K562 (cell line): ENCODE measurements around the gene INPP4B. TPM values are rescaled to one million over a fixed set of nuclear protein-coding genes. Genes with fewer than 3 reads are reported as not detected.

Source experiments
- ATAC-seq: fragments of 200-7000 bp; cut with Tn5 transposase; 3 replicates; pipeline ENCODE4 v1.9.1; 2020; ENCODE audit warnings: moderate library complexity
- BruUV-seq: library from RNA; stranded (reverse); fragments of 400-500 nt; replicated peaks from 2 replicates; lab custom pipeline; 2021; lab: Mats Ljungman, UMichigan
- CTCF ChIA-PET: fragments of 300-600 bp; formaldehyde crosslinking; extraction: SDS; loops from one replicate; lab custom pipeline; 2021; ENCODE audit warnings: low intra/inter-chr PET ratio; lab: Yijun Ruan, JAX
- POLR2A ChIA-PET: fragments of 300-600, 350-650 bp; sonication (Branson Sonifier 250); formaldehyde crosslinking; extraction: SDS; loops from one replicate; lab custom pipeline; 2021; ENCODE audit warnings: antibody characterized with exemption, inconsistent platforms; lab: Yijun Ruan, JAX
- DNase-seq, 4 experiments: peaks; one replicate each; pipeline versions ENCODE4 v3.0.0 to v3.0.0-alpha.2; 2011 to 2018; ENCODE audit warnings: low spot score in 3 of 4, mixed read lengths in 3 of 4; ENCODE audit errors: extremely low read depth in 1 of 4
- FAIRE-seq: peaks from 2 replicates; lab custom pipeline; 2011; peaks lifted over from hg19 to GRCh38; lab: Jason Lieb, UNC
- H2AFZ ChIP-seq: 2 replicates; pipeline ENCODE4 v1.6.0; 2011; ENCODE audit warnings: low read depth, low read length, control low read depth, inconsistent platforms
- H3K27ac ChIP-seq: fragments of 200-600 bp; 3 replicates; pipeline ENCODE4 v1.8.0; 2011; ENCODE audit warnings: low read depth, mild to moderate bottlenecking, control low read depth, inconsistent platforms, low read length, moderate library complexity, mixed read lengths; ENCODE audit errors: extremely low read depth
- H3K27me3 ChIP-seq, 2 experiments: fragments of 300-600 bp in 1 of 2; 2 replicates in 1 of 2; 3 replicates in 1 of 2; pipeline versions ENCODE4 v1.6.0 to v1.8.0; 2011; ENCODE audit warnings: inconsistent platforms in 2 of 2, low read length in 2 of 2, mild to moderate bottlenecking in 1 of 2, mixed read lengths in 1 of 2, moderate library complexity in 1 of 2; ENCODE audit not compliant: control insufficient read depth in 2 of 2, insufficient read depth in 2 of 2
- H3K36me3 ChIP-seq: fragments of 300-600 bp; 3 replicates; pipeline ENCODE4 v1.8.0; 2011; ENCODE audit warnings: mild to moderate bottlenecking, low read length, inconsistent platforms; ENCODE audit not compliant: control insufficient read depth, insufficient read depth
- H3K4me1 ChIP-seq, 2 experiments: fragments of 200-600 bp in 1 of 2; replicated peaks in 1 of 2; 2 replicates in 1 of 2; 3 replicates in 1 of 2; pipeline versions ENCODE4 v1.5.1 to v1.8.0; 2011; ENCODE audit warnings: inconsistent platforms in 2 of 2, low read length in 2 of 2, mild to moderate bottlenecking in 1 of 2, mixed read lengths in 1 of 2, moderate library complexity in 1 of 2; ENCODE audit not compliant: control insufficient read depth in 2 of 2, insufficient read depth in 2 of 2
- H3K4me2 ChIP-seq: 2 replicates; pipeline ENCODE4 v1.6.1; 2011; ENCODE audit warnings: low read length, control low read depth, inconsistent platforms, mixed read lengths; ENCODE audit not compliant: insufficient read depth
- H3K4me3 ChIP-seq: fragments of 200-600 bp; sonication (generic), shearing (Covaris generic); 2 replicates; pipeline ENCODE4 v1.5.1; 2016; ENCODE audit warnings: control low read depth, inconsistent platforms
- H3K79me2 ChIP-seq: fragments of 200-600 bp; 3 replicates; pipeline ENCODE4 v1.8.0; 2011; ENCODE audit warnings: low read length, inconsistent platforms; ENCODE audit not compliant: control insufficient read depth, insufficient read depth
- H3K9ac ChIP-seq, 2 experiments: 2 replicates each; pipeline versions ENCODE4 v1.6.0 to v1.6.1; 2011; ENCODE audit warnings: low read depth in 2 of 2, low read length in 2 of 2, control low read depth in 1 of 2, inconsistent platforms in 1 of 2, mild to moderate bottlenecking in 1 of 2, mixed read lengths in 1 of 2; ENCODE audit not compliant: insufficient read depth in 1 of 2
- H3K9me1 ChIP-seq: one replicate; pipeline ENCODE4 v1.6.0; 2011; ENCODE audit warnings: inconsistent platforms, mild to moderate bottlenecking, low read length, moderate library complexity; ENCODE audit not compliant: control insufficient read depth, insufficient read depth
- H3K9me3 ChIP-seq: replicated peaks from 2 replicates; pipeline ENCODE4 v1.5.1; 2011; ENCODE audit warnings: low read depth, low read length, inconsistent platforms; ENCODE audit not compliant: control insufficient read depth, insufficient read depth
- H4K20me1 ChIP-seq: replicated peaks from 2 replicates; pipeline ENCODE4 v1.6.1; 2011; ENCODE audit warnings: low read length, inconsistent platforms, mixed read lengths; ENCODE audit not compliant: control insufficient read depth, insufficient read depth
- IRF2 ChIP-seq: sonication (generic); formaldehyde crosslinking; IDR thresholded peaks from 2 replicates; pipeline ENCODE4 v1.8.1; 2022; ENCODE audit warnings: mild to moderate bottlenecking, missing genetic modification reagents
- MCM2 ChIP-seq: fragments of 450-650 bp; IDR thresholded peaks from 2 replicates; pipeline ENCODE4 v1.6.1; 2017; ENCODE audit warnings: low read depth, mild to moderate bottlenecking
- NBN ChIP-seq: fragments of 450-650 bp; IDR thresholded peaks from 2 replicates; pipeline ENCODE4 v1.6.1; 2016; ENCODE audit warnings: low read depth, mild to moderate bottlenecking
- NCOA6 ChIP-seq: fragments of 450-650 bp; IDR thresholded peaks from 2 replicates; pipeline ENCODE4 v1.6.1; 2017; ENCODE audit warnings: mild to moderate bottlenecking
- THRAP3 ChIP-seq: fragments of 450-650 bp; IDR thresholded peaks from 2 replicates; pipeline ENCODE4 v1.6.1; 2016; ENCODE audit warnings: mild to moderate bottlenecking, inconsistent platforms, borderline replicate concordance
- WHSC1 ChIP-seq: IDR thresholded peaks from one replicate; pipeline ENCODE4 v1.6.1; 2012; ENCODE audit warnings: low read length, control low read depth, inconsistent platforms
- ZHX1 ChIP-seq: fragments of 150-350 bp; conservative IDR thresholded peaks from 2 replicates; pipeline ENCODE4 v1.6.1; 2014; ENCODE audit warnings: low read length
- ZNF263 ChIP-seq: sonication (generic); formaldehyde crosslinking; IDR thresholded peaks from 2 replicates; pipeline ENCODE4 v1.8.0; 2022; ENCODE audit warnings: mild to moderate bottlenecking, missing genetic modification reagents, borderline replicate concordance
- ZNF696 ChIP-seq: fragments of 250-450 bp; sonication (Bioruptor Pico); conservative IDR thresholded peaks from 2 replicates; pipeline ENCODE4 v1.4.0; 2020; ENCODE audit warnings: mild to moderate bottlenecking, moderate library complexity
- WGBS: fragments of 100-300 bp; shearing (Covaris generic); methylation state at CpG from one replicate; pipeline ENCODE4 v1.1.6; 2016; ENCODE audit warnings: low coverage, mixed read lengths; ENCODE audit not compliant: insufficient coverage; ENCODE audit errors: missing lambda C conversion rate; 5-methylcytosine and 5-hydroxymethylcytosine counted together
- in situ Hi-C: fragments of 300-500 bp; cut with MboI; formaldehyde crosslinking; loops from 4 replicates; pipeline ENCODE4 v1.15.0; 2018; ENCODE audit warnings: inconsistent platforms, mixed read lengths
- intact Hi-C: fragments of 100-400 bp; cut with micrococcal nuclease; formaldehyde crosslinking; loops from 2 replicates; pipeline ENCODE4 v1.14.2; 2022
- polyA plus RNA-seq, 8 experiments: library from polyadenylated mRNA; depleted of rRNA in 4 of 8; stranded (reverse) in 5 of 8; unstranded in 3 of 8; fragments of >200 nt; fragmentation: Nextera tagmentation in 2 of 8; fragmentation: Illumina TruSeq in 1 of 8; extraction: Ambion mirVana in 2 of 8; extraction: Trizol in 1 of 8; gene quantifications; 2 replicates each; pipeline versions ENCODE4 v1.2.1 to v1.2.3, GENCODE V29; 2011 to 2014; ENCODE audit warnings: inconsistent platforms in 1 of 8, missing spikeins in 1 of 8
- total RNA-seq, 7 experiments: library from RNA; depleted of rRNA in 6 of 7; stranded (reverse); fragments of >200 nt in 6 of 7; fragmentation: Illumina TruSeq in 2 of 7; extraction: Trizol in 2 of 7; gene quantifications; 2 replicates each; pipeline versions ENCODE4 v1.2.1 to v1.2.3, GENCODE V29; 2011 to 2021; ENCODE audit warnings: low replicate concordance in 1 of 7

The INPP4B gene
- total and polyA plus RNA-seq, 9 of the 15 experiments (the other 6 are each of a cell fraction or from before 2014, with no cell fraction given), result 0.04 to 0.11 TPM; not detected in 7

- TF ChIP-seq NBN (no peak), ZHX1 (no peak), ZNF263 (CRISPR knock-in tag) (no peak), ZNF696 (CRISPR knock-in tag) (no peak), MCM2 (no peak), WHSC1 (no peak)
- TF ChIP-seq, all 486 proteins: peak for 0
These were observed 538.2 kb downstream of the INPP4B start (continued) for GRCh38 chr4:142307857-142308256.

- POLR2A ChIA-PET, result no interaction called here
These were observed 548.8 kb downstream of the INPP4B start for GRCh38 chr4:142297313-142297712.

More at GRCh38 chr4:142297313-142297712, 548.8 kb downstream of the INPP4B start:
- no peak for DNase-seq
- intact Hi-C loops, result no loop called here
- H3K27me3 ChIP-seq, result no peaks in the 10 kb centered on the region
- in situ Hi-C loops, result no loop called here
- no peak overlapping the region for H3K4me3 ChIP-seq
- CTCF ChIA-PET, result no interaction called here
- no peak overlapping the region for H3K4me2 ChIP-seq
- no peaks in the 10 kb centered on the region for H3K9me1 ChIP-seq
- WGBS, result 0% methylated on average over 4 of the region's 4 CpGs
- H4K20me1 ChIP-seq, result no peaks in the 10 kb centered on the region
- H3K4me1 ChIP-seq, result no peaks in the 10 kb centered on the region
- H2AFZ ChIP-seq, result no peak overlapping the region
- H3K9ac ChIP-seq, result no peak overlapping the region
- TF ChIP-seq NCOA6, result no peak
- TF ChIP-seq IRF2 (CRISPR knock-in tag), result no peak
- no peak for TF ChIP-seq THRAP3
- no TSS peak for BruUV-seq
- ATAC-seq, result no peak
- H3K79me2 ChIP-seq, result no peaks in the 10 kb centered on the region
- no peaks in the 10 kb centered on the region for H3K36me3 ChIP-seq
- H3K9me3 ChIP-seq, result no peaks in the 10 kb centered on the region
- FAIRE-seq, result no peak
- H3K27ac ChIP-seq, result no peak overlapping the region
